IMR-90 (cell line): ENCODE data around the gene TMEM214. TPM values are rescaled to one million over a fixed set of nuclear protein-coding genes. Genes with fewer than 3 reads are reported as not detected.

Experiments
- ATAC-seq: fragments of 200-7000 bp; cut with Tn5 transposase; 2 replicates; pipeline ENCODE4 v1.9.1; 2020; ENCODE audit warnings: low read depth, mild to moderate bottlenecking, moderate library complexity
- BruUV-seq: library from RNA; stranded (reverse); fragments of 400-500 nt; replicated peaks from 2 replicates; lab custom pipeline; 2021; lab: Mats Ljungman, UMichigan
- CTCF ChIA-PET: fragments of 300-600 bp; formaldehyde crosslinking; extraction: SDS; loops from one replicate; lab custom pipeline; 2021; ENCODE audit warnings: antibody characterized with exemption; lab: Yijun Ruan, JAX
- POLR2A ChIA-PET: fragments of 300-600 bp; sonication (Branson Sonifier 250); formaldehyde crosslinking; loops from one replicate; lab custom pipeline; 2022; ENCODE audit warnings: antibody characterized with exemption; ENCODE audit not compliant: unreplicated experiment; lab: Charles Lee
- DNase-seq: peaks from one replicate; pipeline ENCODE4 v3.0.0; 2013
- H2AFZ ChIP-seq: replicated peaks from 2 replicates; pipeline ENCODE3; 2013; ENCODE audit warnings: low read length, mild to moderate bottlenecking; ENCODE audit not compliant: poor library complexity
- H2AK5ac ChIP-seq: 2 replicates; pipeline ENCODE4 v1.6.1; 2013; ENCODE audit warnings: low read depth, low read length, inconsistent platforms
- H2AK9ac ChIP-seq: replicated peaks from 2 replicates; pipeline ENCODE3; 2013; ENCODE audit warnings: mild to moderate bottlenecking, low read depth, low read length, moderate library complexity; ENCODE audit not compliant: poor library complexity
- H2BK120ac ChIP-seq: 2 replicates; pipeline ENCODE4 v1.6.1; 2013; ENCODE audit warnings: low read depth, low read length, inconsistent platforms
- H2BK15ac ChIP-seq: 3 replicates; pipeline ENCODE4 v1.6.1; 2013; ENCODE audit warnings: low read depth, low read length, inconsistent platforms
- H2BK20ac ChIP-seq: 2 replicates; pipeline ENCODE4 v1.6.1; 2013; ENCODE audit warnings: low read depth, mild to moderate bottlenecking, inconsistent platforms, low read length, moderate library complexity
- H2BK5ac ChIP-seq: 2 replicates; pipeline ENCODE4 v1.6.1; 2013; ENCODE audit warnings: mild to moderate bottlenecking, low read depth, low read length, inconsistent platforms; ENCODE audit not compliant: poor library complexity, severe bottlenecking
- H3K14ac ChIP-seq: replicated peaks from 2 replicates; pipeline ENCODE4 v1.6.1; 2013; ENCODE audit warnings: low read depth, low read length, inconsistent platforms
- H3K18ac ChIP-seq: 2 replicates; pipeline ENCODE4 v1.6.1; 2013; ENCODE audit warnings: low read depth, low read length, control low read depth
- H3K23ac ChIP-seq: 2 replicates; pipeline ENCODE4 v1.6.1; 2013; ENCODE audit warnings: low read depth, low read length, inconsistent platforms
- H3K27ac ChIP-seq: 2 replicates; pipeline ENCODE4 v1.5.1; 2013; ENCODE audit warnings: mild to moderate bottlenecking, control low read depth, low read length; ENCODE audit not compliant: insufficient read depth
- H3K27me3 ChIP-seq: 2 replicates; pipeline ENCODE4 v1.6.1; 2013; ENCODE audit warnings: low read length; ENCODE audit not compliant: control insufficient read depth, insufficient read depth
- H3K36me3 ChIP-seq: 2 replicates; pipeline ENCODE4 v1.6.1; 2013; ENCODE audit warnings: low read length, mixed read lengths; ENCODE audit not compliant: control insufficient read depth, insufficient read depth
- H3K4ac ChIP-seq: 2 replicates; pipeline ENCODE4 v1.6.1; 2013; ENCODE audit warnings: low read depth, low read length, inconsistent platforms
- H3K4me1 ChIP-seq: 2 replicates; pipeline ENCODE4 v1.6.1; 2013; ENCODE audit warnings: low read length, mixed read lengths; ENCODE audit not compliant: control insufficient read depth, insufficient read depth
- H3K4me2 ChIP-seq: 2 replicates; pipeline ENCODE4 v1.6.1; 2013; ENCODE audit warnings: low read depth, mild to moderate bottlenecking, control low read depth, low read length, moderate library complexity
- H3K4me3 ChIP-seq: 2 replicates; pipeline ENCODE4 v1.5.1; 2013; ENCODE audit warnings: low read depth, mild to moderate bottlenecking, control low read depth, low read length, moderate library complexity; ENCODE audit not compliant: insufficient read depth
- H3K56ac ChIP-seq: 2 replicates; pipeline ENCODE4 v1.6.1; 2013; ENCODE audit warnings: low read length, inconsistent platforms; ENCODE audit not compliant: insufficient read depth; ENCODE audit errors: extremely low read depth
- H3K79me1 ChIP-seq, 2 experiments: 2 replicates each; pipeline ENCODE4 v1.6.1; 2013; ENCODE audit warnings: low read length in 2 of 2, inconsistent platforms in 1 of 2, low read depth in 1 of 2
- H3K9ac ChIP-seq: 2 replicates; pipeline ENCODE4 v1.6.1; 2013; ENCODE audit warnings: low read depth, low read length, control low read depth
- H3K9me1 ChIP-seq: 2 replicates; pipeline ENCODE4 v1.6.1; 2013; ENCODE audit warnings: low read length, inconsistent platforms; ENCODE audit not compliant: insufficient read depth
- H3K9me3 ChIP-seq: 2 replicates; pipeline ENCODE4 v1.6.1; 2013; ENCODE audit warnings: low read length; ENCODE audit not compliant: control insufficient read depth, insufficient read depth
- H4K20me1 ChIP-seq: 2 replicates; pipeline ENCODE4 v1.6.1; 2013; ENCODE audit warnings: low read length, inconsistent platforms; ENCODE audit not compliant: insufficient read depth
- H4K5ac ChIP-seq: 2 replicates; pipeline ENCODE4 v1.6.1; 2013; ENCODE audit warnings: mild to moderate bottlenecking, low read depth, low read length, control low read depth
- H4K8ac ChIP-seq, 2 experiments: 2 replicates each; pipeline ENCODE4 v1.6.1; 2013; ENCODE audit warnings: low read depth in 2 of 2, low read length in 2 of 2, control low read depth in 1 of 2, inconsistent platforms in 1 of 2
- H4K91ac ChIP-seq: 2 replicates; pipeline ENCODE4 v1.6.1; 2013; ENCODE audit warnings: low read depth, low read length, inconsistent platforms; ENCODE audit not compliant: insufficient read depth
- BHLHE40 ChIP-seq: fragments of 150-350 bp; IDR thresholded peaks from 2 replicates; pipeline ENCODE4 v1.6.1; 2016; ENCODE audit warnings: mild to moderate bottlenecking, low read depth, low read length
- CEBPB ChIP-seq: IDR thresholded peaks from 2 replicates; pipeline ENCODE4 v1.6.1; 2012; ENCODE audit warnings: low read depth, low read length, improper control_type of control experiment
- CHD1 ChIP-seq: IDR thresholded peaks from 2 replicates; pipeline ENCODE4 v1.6.1; 2012; ENCODE audit warnings: low read depth, low read length, improper control_type of control experiment
- ELK1 ChIP-seq: fragments of 150-350 bp; IDR thresholded peaks from 2 replicates; pipeline ENCODE4 v1.6.1; 2016; ENCODE audit warnings: low read depth, mild to moderate bottlenecking, low read length, moderate library complexity, borderline replicate concordance
- FOS ChIP-seq: fragments of 150-350 bp; IDR thresholded peaks from 2 replicates; pipeline ENCODE4 v1.6.1; 2016; ENCODE audit warnings: low read depth, low read length
- MAFK ChIP-seq: IDR thresholded peaks from 2 replicates; pipeline ENCODE4 v1.6.1; 2012; ENCODE audit warnings: low read depth, low read length, improper control_type of control experiment
- MAZ ChIP-seq: IDR thresholded peaks from 2 replicates; pipeline ENCODE4 v1.6.1; 2012; ENCODE audit warnings: low read depth, mild to moderate bottlenecking, low read length, improper control_type of control experiment, moderate library complexity, borderline replicate concordance
- MXI1 ChIP-seq: IDR thresholded peaks from 2 replicates; pipeline ENCODE4 v1.6.1; 2012; ENCODE audit warnings: low read depth, mild to moderate bottlenecking, low read length, moderate library complexity, borderline replicate concordance
- RAD21 ChIP-seq: IDR thresholded peaks from 2 replicates; pipeline ENCODE4 v1.6.1; 2012; ENCODE audit warnings: low read length, improper control_type of control experiment
- RCOR1 ChIP-seq: IDR thresholded peaks from 2 replicates; pipeline ENCODE4 v1.6.1; 2012; ENCODE audit warnings: mild to moderate bottlenecking, low read length, improper control_type of control experiment; ENCODE audit not compliant: insufficient replicate concordance
- RFX5 ChIP-seq: IDR thresholded peaks from 2 replicates; pipeline ENCODE4 v1.8.0; 2012; ENCODE audit warnings: low read depth, mild to moderate bottlenecking, low read length, moderate library complexity
- SMC3 ChIP-seq: fragments of 150-350 bp; IDR thresholded peaks from 2 replicates; pipeline ENCODE4 v1.6.1; 2016; ENCODE audit warnings: low read depth, mild to moderate bottlenecking, antibody characterized with exemption, low read length, moderate library complexity
- USF2 ChIP-seq: fragments of 150-350 bp; IDR thresholded peaks from 2 replicates; pipeline ENCODE4 v1.6.1; 2017; ENCODE audit warnings: mild to moderate bottlenecking, antibody characterized with exemption, low read length, low read depth
- WGBS, 2 experiments: methylation state at CpG; one replicate each; pipeline versions ENCODE4 v1.1.5 to v1.1.7; 2013; ENCODE audit warnings: missing lambda C conversion rate in 2 of 2; ENCODE audit not compliant: insufficient read length in 1 of 2; ENCODE audit errors: extremely low coverage in 2 of 2; 5-methylcytosine and 5-hydroxymethylcytosine counted together
- dilution Hi-C: fragments of 300-500 bp; cut with HindIII; formaldehyde crosslinking; loops from one replicate; pipeline ENCODE4 v1.14.3; 2018; ENCODE audit warnings: low sequenced_read_pairs; ENCODE audit not compliant: unreplicated experiment
- in situ Hi-C: fragments of 300-500 bp; cut with MboI; formaldehyde crosslinking; loops from 3 replicates; pipeline ENCODE4 v1.14.3; 2019; ENCODE audit warnings: low sequenced_read_pairs, inconsistent platforms, mixed read lengths
- intact Hi-C: fragments of 100-400 bp; cut with micrococcal nuclease; formaldehyde crosslinking; loops from 2 replicates; pipeline ENCODE4 v1.10.0; 2022
- polyA plus RNA-seq, 3 experiments: library from polyadenylated mRNA; depleted of rRNA; stranded (reverse); fragments of >200 nt; gene quantifications; 2 replicates each; pipeline ENCODE4 v1.2.3, GENCODE V29; 2012; ENCODE audit warnings: low replicate concordance in 1 of 3
- total RNA-seq: library from RNA; depleted of rRNA; stranded (reverse); fragments of >200 nt; gene quantifications from 2 replicates; pipeline ENCODE4 v1.2.3, GENCODE V29; 2012

The TMEM214 gene
- total and polyA plus RNA-seq, 2 of the 4 experiments (the other 2 are of a cell fraction), result 32.1 to 121 TPM

- Histone ChIP-seq H2BK15ac (no peak overlapping the region; the same call in 2 of the 3 replicates), H2BK20ac (peak overlapping the region; percentile 27), H3K36me3 (peaks cover 26% of the 10 kb centered on the region; the same call in 1 of the 2 replicates), H2BK5ac (peak overlapping the region; percentile 91), H3K18ac (peak overlapping the region; percentile 93), H2AK9ac (peak overlapping the region; percentile 94), H3K9me3 (no peaks in the 10 kb centered on the region), H3K4me1 (peaks cover 25% of the 10 kb centered on the region), H3K9ac (peak overlapping the region; percentile 97), H4K20me1 (peaks cover 14% of the 10 kb centered on the region), H3K14ac (peak overlapping the region; percentile 82), H2BK120ac (peak overlapping the region; percentile 36), H2AK5ac (peak overlapping the region; percentile 89), H3K27ac (peak overlapping the region; percentile 98), H3K4me2 (peak overlapping the region; percentile 98), H2AFZ (peak overlapping the region; percentile 83), H4K8ac (peak overlapping the region; percentile 85 to 92), H3K79me1 (peaks cover 3 to 52% of the 10 kb centered on the region in 2 experiments; a peak in 3 of 4 replicates), H4K5ac (peak overlapping the region; percentile 84), H3K4ac (peak overlapping the region; percentile 89), H3K56ac (peak overlapping the region; percentile 78), H3K27me3 (no peaks in the 10 kb centered on the region), H3K23ac (peak overlapping the region; percentile 86), H3K4me3 (peak overlapping the region; percentile 82), H3K9me1 (peaks cover 11% of the 10 kb centered on the region; the same call in 1 of the 2 replicates), H4K91ac (peak overlapping the region; percentile 80)
- no CpG with 5 or more reads among the region's 14 CpGs for WGBS, 2 experiments
- ATAC-seq (peak; percentile 2), DNase-seq (no peak)
- dilution Hi-C loops, result no loop called here
- BruUV-seq, result no TSS peak
- intact Hi-C loops, result no loop called here
- in situ Hi-C loops, result no loop called here
- ChIA-PET CTCF (no interaction called here), POLR2A (interaction anchor here (0.6 kb wide), 1 partner anchor 46 kb away, joined by 11 read pairs; no protein-coding TSS in a partner anchor)
- TF ChIP-seq CHD1 (no peak), ELK1 (no peak), SMC3 (no peak), MXI1 (no peak), CEBPB (no peak), RAD21 (no peak), FOS (no peak), MAFK (no peak), USF2 (no peak), RFX5 (no peak), MAZ (no peak), BHLHE40 (no peak), RCOR1 (no peak)
Observed at GRCh38 chr2:27079233-27080139, 46.7 kb downstream of the TMEM214 start.
